Erythroblast (primary cell): ENCODE results near the gene ZBTB39.

Experiments
- GATA1 ChIP-seq: IDR thresholded peaks from 2 replicates; pipeline ENCODE4 v1.6.1; 2011; ENCODE audit warnings: low read depth, mild to moderate bottlenecking, control low read depth, low read length, moderate library complexity
- POLR2A ChIP-seq: IDR thresholded peaks from 2 replicates; pipeline ENCODE4 v1.6.1; 2011; ENCODE audit warnings: mild to moderate bottlenecking, low read length

- TF ChIP-seq POLR2A, result no peak
- TF ChIP-seq GATA1, result no peak
Observed at GRCh38 chr12:57019983-57020719, 13.8 kb upstream of the ZBTB39 start.
